ENCODE data around the gene PISD. TPM values are rescaled to one million over a fixed set of nuclear protein-coding genes. Genes with fewer than 3 reads are reported as not detected.
"Not testable (repeated sequence)": the region's sequence is repeated elsewhere in the genome, so short reads cannot be mapped to it uniquely, and the experiment has no call there.

The PISD gene
- total RNA-seq, 1 donor from 2014 or later: 52.6 TPM

- DNase-seq: no peak
These were observed 57.0 kb downstream of the PISD start for GRCh38 chr22:31604746-31605705.

GRCh38 chr22:31604137-31604705, 57.8 kb downstream of the PISD start:
- DNase-seq: no peak

- DNase-seq: no peak
These were observed 58.4 kb downstream of the PISD start for GRCh38 chr22:31603574-31603973.

GRCh38 chr22:31603081-31603525, 58.9 kb downstream of the PISD start:
- DNase-seq: no peak

- DNase-seq: peak; percentile 50
These were observed 59.6 kb downstream of the PISD start for GRCh38 chr22:31602259-31602952.

- DNase-seq: no peak
These were observed 66.7 kb downstream of the PISD start for GRCh38 chr22:31595271-31595670.

GRCh38 chr22:31590161-31590560, 71.9 kb downstream of the PISD start:
- not testable (repeated sequence) for DNase-seq

- no peak for DNase-seq
These were observed 72.9 kb downstream of the PISD start for GRCh38 chr22:31588970-31589675.

- DNase-seq: no peak
These were observed 75.7 kb downstream of the PISD start for GRCh38 chr22:31586137-31586920.

GRCh38 chr22:31585161-31585859, 76.7 kb downstream of the PISD start:
- DNase-seq: no peak

- no peak for DNase-seq
These were observed 77.2 kb downstream of the PISD start for GRCh38 chr22:31584804-31585160.

GRCh38 chr22:31583861-31584485, 78.0 kb downstream of the PISD start:
- DNase-seq: peak; percentile 28

- DNase-seq: no peak
These were observed 82.2 kb downstream of the PISD start for GRCh38 chr22:31579835-31580242.

GRCh38 chr22:31578171-31578570, 83.8 kb downstream of the PISD start:
- DNase-seq: no peak

GRCh38 chr22:31577711-31578110, 84.3 kb downstream of the PISD start:
- DNase-seq: no peak

- DNase-seq: no peak
These were observed 86.8 kb downstream of the PISD start for GRCh38 chr22:31575190-31575589.

GRCh38 chr22:31574055-31574670, 87.9 kb downstream of the PISD start:
- no peak for DNase-seq

GRCh38 chr22:31572939-31573338, 89.1 kb downstream of the PISD start:
- DNase-seq: no peak

- no peak for DNase-seq
These were observed 92.9 kb downstream of the PISD start for GRCh38 chr22:31569126-31569525.
